GM23248 (cell line): Measurements from ENCODE around the gene N4BP2.
"Not testable (repeated sequence)": the region's sequence is repeated elsewhere in the genome, so short reads cannot be mapped to it uniquely, and the experiment has no call there.

Source experiments
- EZH2 ChIP-seq: fragments of 200-600 bp; sonication (generic); IDR thresholded peaks from 2 replicates; pipeline ENCODE4 v1.6.1; 2018; ENCODE audit warnings: antibody characterized with exemption, mild to moderate bottlenecking; ENCODE audit not compliant: insufficient read depth, poor library complexity, severe bottlenecking
- EZH2phosphoT487 ChIP-seq: fragments of 200-600 bp; sonication (generic); IDR thresholded peaks from 2 replicates; pipeline ENCODE4 v1.6.1; 2018; ENCODE audit warnings: antibody characterized with exemption, moderate library complexity, mild to moderate bottlenecking, low read depth; ENCODE audit not compliant: insufficient read depth

GRCh38 chr4:40021116-40021515, 35.5 kb upstream of the N4BP2 start:
- not testable (repeated sequence) for TF ChIP-seq EZH2, EZH2phosphoT487
